AG04449 (cell line): ENCODE data around the gene HEXIM1.

ENCODE experiments used
- CTCF ChIA-PET: fragments of 350-600 bp; formaldehyde crosslinking; extraction: SDS; loops from one replicate; lab custom pipeline; 2021; ENCODE audit warnings: antibody characterized with exemption; lab: Yijun Ruan, JAX
- POLR2A ChIA-PET: fragments of 400-600, 350-600 bp; formaldehyde crosslinking; extraction: SDS; loops from one replicate; lab custom pipeline; 2020; ENCODE audit warnings: antibody characterized with exemption, inconsistent platforms; lab: Yijun Ruan, JAX
- DNase-seq: peaks from one replicate; pipeline ENCODE4 v3.0.0-alpha.2; 2010; ENCODE audit warnings: low read depth, low spot score
- H3K4me3 ChIP-seq: 2 replicates; pipeline ENCODE4 v1.5.1; 2011; ENCODE audit warnings: low read depth, mild to moderate bottlenecking, control low read depth, low read length
- CTCF ChIP-seq: IDR thresholded peaks from one replicate; pipeline ENCODE4 v1.5.1; 2011; ENCODE audit warnings: mild to moderate bottlenecking, moderate library complexity, low read length, control low read depth, inconsistent platforms; ENCODE audit not compliant: insufficient read depth; ENCODE audit errors: missing control alignments

Gene HEXIM1

GRCh38 chr17:45161288-45162024 is 13.2 kb downstream of the HEXIM1 start, which contains the start of gene HEXIM2:
Gene HEXIM2 (plus strand): TSS chr17:45161875. CDS start chr17:45162794, 919 bp downstream.
- POLR2A ChIA-PET = interaction anchor here (1.0 to 6.1 kb wide), 7 partner anchors 10 to 31 kb away, joined by 3 to 308 read pairs (median 11); partner anchors contain the start of genes ACBD4 and HEXIM1
- CTCF ChIA-PET = interaction anchor here (1.1 to 19.9 kb wide), 6 partner anchors 10 to 38 kb away, joined by 3 to 399 read pairs (median 65); partner anchors contain the start of genes ACBD4, HEXIM1 and PLCD3
- peak; percentile 100 for DNase-seq
- TF ChIP-seq CTCF = no peak
- peak within 1 kb of the TSS; percentile 92 for H3K4me3 ChIP-seq

GRCh38 chr17:45162025-45162687 is 13.9 kb downstream of the HEXIM1 start:
- CTCF ChIA-PET = interaction anchor here (2.5 to 19.9 kb wide), 5 partner anchors 10 to 37 kb away, joined by 7 to 399 read pairs (median 116); partner anchors contain the start of genes ACBD4, HEXIM1 and PLCD3
- no peak for DNase-seq
- POLR2A ChIA-PET = interaction anchor here (1.3 to 6.1 kb wide), 5 partner anchors 9 to 27 kb away, joined by 5 to 308 read pairs (median 17); partner anchors contain the start of genes ACBD4 and HEXIM1
- TF ChIP-seq CTCF = no peak
- peak overlapping the region; percentile 56 for H3K4me3 ChIP-seq

- no peak overlapping the region for H3K4me3 ChIP-seq
- POLR2A ChIA-PET = interaction anchor here (1.5 kb wide), 1 partner anchor 16 kb away, joined by 3 read pairs; the partner anchor contains the start of gene HEXIM1
- CTCF ChIA-PET = interaction anchor here (2.0 to 19.9 kb wide), 3 partner anchors 14 to 34 kb away, joined by 6 to 399 read pairs (median 116); partner anchors contain the start of genes ACBD4 and HEXIM1
- no peak for TF ChIP-seq CTCF
- no peak for DNase-seq
These were observed 16.5 kb downstream of the HEXIM1 start for GRCh38 chr17:45164734-45165269.

GRCh38 chr17:45168991-45169752 is 20.9 kb downstream of the HEXIM1 start:
- TF ChIP-seq CTCF = no peak
- no peak for DNase-seq
- no peak overlapping the region for H3K4me3 ChIP-seq
- CTCF ChIA-PET = interaction anchor here (4.7 to 4.8 kb wide), 2 partner anchors 28 to 34 kb away, joined by 44 to 48 read pairs; partner anchors contain the start of gene ACBD4
- POLR2A ChIA-PET = interaction anchor here (1.0 kb wide), 1 partner anchor 14 kb away, joined by 4 read pairs; no protein-coding TSS in a partner anchor

GRCh38 chr17:45170280-45170930 is 22.1 kb downstream of the HEXIM1 start:
- POLR2A ChIA-PET = interaction anchor here (0.6 to 4.5 kb wide), 4 partner anchors 9 to 159 kb away, joined by 3 to 66 read pairs (median 22); partner anchors contain the start of genes HEXIM1 and HEXIM2
- H3K4me3 ChIP-seq = no peak overlapping the region
- no peak for DNase-seq
- CTCF ChIA-PET = interaction anchor here (1.2 to 4.8 kb wide), 6 partner anchors 11 to 48 kb away, joined by 3 to 48 read pairs (median 13); partner anchors contain the start of genes ACBD4 and HEXIM1
- no peak for TF ChIP-seq CTCF
